Esophagus squamous epithelium (tissue), 4 donors: ENCODE results near the gene ELOA2. TPM values are rescaled to one million over a fixed set of nuclear protein-coding genes. Genes with fewer than 3 reads are reported as not detected.

ENCODE experiments used
- total RNA-seq, 4 donors: library from RNA; depleted of rRNA; stranded (reverse); fragments of >200 nt; gene quantifications; one replicate each; pipeline ENCODE4 v1.1.0, GENCODE V29; 2016

ELOA2 gene
- total RNA-seq, 4 donors from 2014 or later, result 0.38 TPM; not detected in 3

Other genes with a start within 250 kb of the ELOA2 start
- 10 to 100 TPM in 3 of 4 donors, 1 to 10 TPM in 1; 6.0 to 24.0 (median 12.0) TPM for gene PIAS2, start 118.1 kb downstream of the ELOA2 start, total RNA-seq
- gene KATNAL2, start 118.0 kb downstream of the ELOA2 start, total RNA-seq, result 1 to 10 TPM in 3 of 4 donors, under 1 TPM in 1; 0.70 to 3.4 (median 1.8) TPM
- 10 to 100 TPM; 14.9 to 22.9 (median 18.8) TPM for gene HDHD2, start 114.9 kb upstream of the ELOA2 start, total RNA-seq
- gene IER3IP1, start 140.7 kb upstream of the ELOA2 start, total RNA-seq, result 10 to 100 TPM in 2 of 4 donors, 1 to 10 TPM in 2; 5.3 to 14.1 (median 11.1) TPM
- gene SKOR2, start 216.0 kb upstream of the ELOA2 start, total RNA-seq, result not detected